Neuronal stem cell (in vitro differentiated cells): ENCODE data around the gene PDXDC1.
"Not testable (repeated sequence)": the region's sequence is repeated elsewhere in the genome, so short reads cannot be mapped to it uniquely, and the experiment has no call there.

ENCODE experiments used
- DNase-seq: peaks from one replicate; pipeline ENCODE4 v3.0.0-alpha.2; 2013; ENCODE audit warnings: low spot score
- H2AFZ ChIP-seq: one replicate; pipeline ENCODE4 v1.6.1; 2013; ENCODE audit warnings: mild to moderate bottlenecking, low read length, inconsistent platforms
- H2AK5ac ChIP-seq: 2 replicates; pipeline ENCODE4 v1.6.1; 2013; ENCODE audit warnings: low read depth, mild to moderate bottlenecking, inconsistent platforms, low read length, moderate library complexity, mixed read lengths
- H2BK120ac ChIP-seq: 2 replicates; pipeline ENCODE4 v1.6.1; 2013; ENCODE audit warnings: low read depth, mild to moderate bottlenecking, inconsistent platforms, low read length, moderate library complexity, mixed read lengths
- H2BK12ac ChIP-seq: one replicate; pipeline ENCODE4 v1.6.1; 2013; ENCODE audit warnings: low read length, inconsistent platforms
- H2BK15ac ChIP-seq: 2 replicates; pipeline ENCODE4 v1.6.1; 2013; ENCODE audit warnings: mild to moderate bottlenecking, low read length, inconsistent platforms, mixed read lengths
- H2BK5ac ChIP-seq: one replicate; pipeline ENCODE4 v1.6.1; 2013; ENCODE audit warnings: inconsistent platforms, mild to moderate bottlenecking, low read length, moderate library complexity
- H3K14ac ChIP-seq: one replicate; pipeline ENCODE4 v1.6.1; 2013; ENCODE audit warnings: low read length, inconsistent platforms
- H3K18ac ChIP-seq: 2 replicates; pipeline ENCODE4 v1.6.1; 2013; ENCODE audit warnings: low read length, inconsistent platforms
- H3K23ac ChIP-seq: 2 replicates; pipeline ENCODE4 v1.6.1; 2013; ENCODE audit warnings: low read depth, mild to moderate bottlenecking, mixed read lengths, low read length, inconsistent platforms; ENCODE audit not compliant: poor library complexity
- H3K27ac ChIP-seq: replicated peaks from 3 replicates; pipeline ENCODE4 v1.5.1; 2013; ENCODE audit warnings: low read length, inconsistent platforms
- H3K27me3 ChIP-seq, 3 experiments: 2 replicates each; pipeline ENCODE4 v1.6.1; 2013; ENCODE audit warnings: low read length in 3 of 3, mild to moderate bottlenecking in 2 of 3, inconsistent platforms in 1 of 3, low read depth in 1 of 3, mixed read lengths in 1 of 3, moderate library complexity in 1 of 3; ENCODE audit not compliant: control insufficient read depth in 3 of 3, insufficient read depth in 3 of 3
- H3K36me3 ChIP-seq, 2 donors: replicated peaks in 1 of 2; 2 replicates each; pipeline ENCODE4 v1.6.1; 2013; ENCODE audit warnings: low read length in 2 of 2; ENCODE audit not compliant: control insufficient read depth in 2 of 2, insufficient read depth in 2 of 2
- H3K4ac ChIP-seq: 2 replicates; pipeline ENCODE4 v1.6.1; 2013; ENCODE audit warnings: inconsistent platforms, mild to moderate bottlenecking, low read length, moderate library complexity
- H3K4me1 ChIP-seq, 2 donors: 1 replicate in 1 of 2; 2 replicates in 1 of 2; pipeline ENCODE4 v1.6.1; 2013; ENCODE audit warnings: low read length in 2 of 2, low read depth in 1 of 2; ENCODE audit not compliant: control insufficient read depth in 2 of 2, insufficient read depth in 1 of 2
- H3K4me2 ChIP-seq: one replicate; pipeline ENCODE4 v1.6.1; 2013; ENCODE audit warnings: mild to moderate bottlenecking, low read length, inconsistent platforms; ENCODE audit not compliant: insufficient read depth, poor library complexity, severe bottlenecking
- H3K4me3 ChIP-seq, 2 donors: 2 replicates each; pipeline ENCODE4 v1.5.1; 2013; ENCODE audit warnings: low read length in 2 of 2, mild to moderate bottlenecking in 2 of 2, inconsistent platforms in 1 of 2, moderate library complexity in 1 of 2
- H3K79me1 ChIP-seq: one replicate; pipeline ENCODE4 v1.6.1; 2013; ENCODE audit warnings: low read depth, mild to moderate bottlenecking, inconsistent platforms, low read length, moderate library complexity
- H3K9ac ChIP-seq: one replicate; pipeline ENCODE4 v1.6.1; 2013; ENCODE audit warnings: mild to moderate bottlenecking, low read depth, low read length, inconsistent platforms; ENCODE audit not compliant: poor library complexity
- H3K9me3 ChIP-seq, 2 donors: replicated peaks in 1 of 2; 2 replicates each; pipeline versions ENCODE3 to v1.6.1; 2013; ENCODE audit warnings: low read length in 2 of 2, mild to moderate bottlenecking in 2 of 2, inconsistent platforms in 1 of 2, low read depth in 1 of 2, mixed read lengths in 1 of 2, moderate library complexity in 1 of 2; ENCODE audit not compliant: control insufficient read depth in 2 of 2, insufficient read depth in 1 of 2
- H4K8ac ChIP-seq: one replicate; pipeline ENCODE4 v1.6.1; 2013; ENCODE audit warnings: low read depth, mild to moderate bottlenecking, inconsistent platforms, low read length, moderate library complexity
- H4K91ac ChIP-seq: one replicate; pipeline ENCODE4 v1.6.1; 2013; ENCODE audit warnings: low read length, low read depth, mild to moderate bottlenecking, inconsistent platforms; ENCODE audit not compliant: poor library complexity
- WGBS, 2 donors: extraction: QIAGEN DNeasy Blood & Tissue Kit; methylation state at CpG; one replicate each; pipeline ENCODE4 v1.1.7; 2013; ENCODE audit warnings: missing lambda C conversion rate in 2 of 2, mixed read lengths in 1 of 2; ENCODE audit not compliant: insufficient read length in 2 of 2, insufficient replicate concordance in 1 of 2; ENCODE audit errors: extremely low coverage in 2 of 2; 5-methylcytosine and 5-hydroxymethylcytosine counted together

The PDXDC1 gene

DNA sequence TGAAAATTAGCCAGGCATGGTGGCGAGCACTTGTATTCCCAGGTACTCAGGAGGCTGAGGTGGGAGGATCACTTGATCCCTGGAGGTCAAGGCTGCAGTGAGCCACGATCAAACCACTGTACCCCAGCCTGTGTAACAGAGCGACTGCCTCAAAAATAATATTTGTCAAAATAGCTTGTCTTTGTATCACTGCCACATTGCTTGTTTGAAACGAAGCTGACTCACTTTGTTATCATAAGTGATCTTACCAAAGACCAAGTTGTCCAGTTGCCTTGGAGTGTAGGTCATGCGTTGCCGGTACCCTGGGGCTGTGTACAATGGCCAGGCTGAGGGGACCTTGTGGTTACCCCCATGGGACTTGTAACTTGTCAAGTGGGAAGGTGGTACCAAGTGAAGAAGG, 21.9 kb downstream of the PDXDC1 start:
- H3K4ac ChIP-seq, H3K27ac ChIP-seq, H3K4me2 ChIP-seq, H2AK5ac ChIP-seq, H3K27me3 ChIP-seq, H3K4me3 ChIP-seq, H2BK15ac ChIP-seq, H3K18ac ChIP-seq, H3K9me3 ChIP-seq, H2BK12ac ChIP-seq, H2BK5ac ChIP-seq, H3K79me1 ChIP-seq, DNase-seq, H2BK120ac ChIP-seq, H4K91ac ChIP-seq, H3K14ac ChIP-seq, H3K23ac ChIP-seq, H3K9ac ChIP-seq, H4K8ac ChIP-seq, H2AFZ ChIP-seq, H3K4me1 ChIP-seq: not testable (repeated sequence)
- WGBS, 2 donors, result no CpG with 5 or more reads among the region's 6 CpGs
- H3K36me3 ChIP-seq, result peaks cover 2 to 18% of the 10 kb centered on the region in 2 donors

DNA sequence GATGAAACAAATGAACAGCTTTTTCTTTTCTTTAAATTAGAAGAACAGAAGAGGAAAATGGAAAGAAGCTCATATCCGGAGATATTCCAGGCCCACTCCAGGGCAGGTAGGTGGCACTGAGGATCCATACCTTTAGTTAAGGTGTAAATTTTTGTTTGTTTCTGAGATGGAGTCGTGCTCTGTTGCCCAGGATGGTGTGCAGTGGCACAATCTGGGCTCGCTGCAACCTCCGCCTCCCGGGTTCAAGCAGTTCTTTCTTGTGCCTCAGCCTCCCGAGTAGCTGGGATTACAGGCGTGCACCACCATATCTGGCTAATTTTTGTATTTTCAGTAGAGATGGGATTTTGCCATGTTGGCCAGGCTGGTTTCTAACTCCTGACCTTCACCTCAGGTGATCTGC, 23.5 kb downstream of the PDXDC1 start:
- not testable (repeated sequence) for H2AFZ ChIP-seq, H3K27ac ChIP-seq, H3K27me3 ChIP-seq, H2BK120ac ChIP-seq, H3K9ac ChIP-seq, H3K9me3 ChIP-seq, H3K79me1 ChIP-seq, H3K4me3 ChIP-seq, H2BK12ac ChIP-seq, H4K91ac ChIP-seq, H3K14ac ChIP-seq, H2BK5ac ChIP-seq, H4K8ac ChIP-seq, H3K4me1 ChIP-seq, H2AK5ac ChIP-seq, H2BK15ac ChIP-seq, H3K4ac ChIP-seq, DNase-seq, H3K18ac ChIP-seq, H3K23ac ChIP-seq, H3K4me2 ChIP-seq
- peaks cover 2 to 19% of the 10 kb centered on the region in 2 donors for H3K36me3 ChIP-seq
- no CpG with 5 or more reads among the region's 7 CpGs for WGBS, 2 donors

DNA sequence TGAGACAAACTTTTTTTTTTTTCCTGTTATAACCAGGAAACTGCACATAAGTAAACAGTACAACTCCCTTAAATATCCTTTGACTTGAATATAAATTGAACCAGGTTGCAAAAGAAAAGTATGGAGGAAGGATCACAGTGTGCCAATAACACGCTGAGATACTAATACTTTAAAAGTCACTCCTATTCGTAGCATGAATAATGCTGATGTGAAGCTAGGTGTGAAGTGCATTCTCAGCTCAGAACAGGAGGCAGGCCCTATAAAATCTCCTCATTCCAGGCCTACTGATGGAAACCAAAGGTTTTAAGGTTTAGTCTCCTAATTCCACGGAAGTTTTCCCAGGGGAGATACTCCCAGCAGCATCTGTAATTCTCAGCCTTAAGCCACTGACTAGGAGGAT, 25.0 kb downstream of the PDXDC1 start:
- not testable (repeated sequence) for H2BK15ac ChIP-seq, DNase-seq, H2BK5ac ChIP-seq, H2BK120ac ChIP-seq, H3K9me3 ChIP-seq, H3K4me3 ChIP-seq, H3K9ac ChIP-seq, H4K8ac ChIP-seq, H2AFZ ChIP-seq, H3K4me1 ChIP-seq, H3K27ac ChIP-seq, H3K18ac ChIP-seq, H3K4me2 ChIP-seq, H3K27me3 ChIP-seq, H2AK5ac ChIP-seq, H2BK12ac ChIP-seq, H4K91ac ChIP-seq, H3K4ac ChIP-seq, H3K79me1 ChIP-seq, H3K14ac ChIP-seq, H3K23ac ChIP-seq
- WGBS, 2 donors, result no CpG with 5 or more reads among the region's 3 CpGs
- peaks cover 2 to 24% of the 10 kb centered on the region in 2 donors for H3K36me3 ChIP-seq

DNA sequence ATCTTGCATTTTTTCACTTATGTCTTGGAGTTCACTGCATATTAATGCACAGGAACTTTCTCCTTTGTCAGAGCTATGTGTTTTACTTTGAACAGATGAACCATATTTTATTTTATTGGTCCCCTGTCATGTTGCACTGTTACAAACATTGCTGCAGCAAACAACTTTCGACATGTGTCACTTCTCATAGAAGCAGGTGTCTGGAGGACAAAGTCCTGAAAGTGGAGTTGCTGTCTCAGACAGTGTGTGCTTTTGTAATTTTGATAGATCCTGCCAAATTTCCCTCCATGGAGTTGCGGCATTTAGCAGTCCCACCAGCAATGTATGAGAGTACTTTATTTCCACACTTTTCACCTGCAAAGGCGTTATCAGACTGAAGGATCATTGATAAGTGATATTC, 27.6 kb downstream of the PDXDC1 start:
- not testable (repeated sequence) for H2BK12ac ChIP-seq, H3K14ac ChIP-seq, H3K9ac ChIP-seq, H3K4me3 ChIP-seq, H3K18ac ChIP-seq, H3K79me1 ChIP-seq, H4K8ac ChIP-seq, H3K27me3 ChIP-seq, H4K91ac ChIP-seq, H3K23ac ChIP-seq, H3K4me2 ChIP-seq, H2AK5ac ChIP-seq, H2BK15ac ChIP-seq, H3K4ac ChIP-seq, H3K4me1 ChIP-seq, H2BK120ac ChIP-seq, H2AFZ ChIP-seq, H3K27ac ChIP-seq, H2BK5ac ChIP-seq, DNase-seq, H3K9me3 ChIP-seq
- WGBS, 2 donors, result no CpG with 5 or more reads among the region's 3 CpGs
- peaks cover 4 to 34% of the 10 kb centered on the region in 2 donors for H3K36me3 ChIP-seq
